GM12864 (cell line): ENCODE data around the gene TMEM43.

ENCODE experiments used
- DNase-seq: peaks from one replicate; pipeline ENCODE4 v3.0.0-alpha.2; 2011; ENCODE audit warnings: low read depth
- H3K4me3 ChIP-seq: 2 replicates; pipeline ENCODE4 v1.5.1; 2011; ENCODE audit warnings: mild to moderate bottlenecking, low read depth, low read length, control low read depth
- CTCF ChIP-seq: IDR thresholded peaks from 2 replicates; pipeline ENCODE4 v1.5.1; 2011; ENCODE audit warnings: low read depth, mild to moderate bottlenecking, moderate library complexity, low read length, control low read depth, inconsistent platforms; ENCODE audit errors: missing control alignments

TMEM43 gene

DNA sequence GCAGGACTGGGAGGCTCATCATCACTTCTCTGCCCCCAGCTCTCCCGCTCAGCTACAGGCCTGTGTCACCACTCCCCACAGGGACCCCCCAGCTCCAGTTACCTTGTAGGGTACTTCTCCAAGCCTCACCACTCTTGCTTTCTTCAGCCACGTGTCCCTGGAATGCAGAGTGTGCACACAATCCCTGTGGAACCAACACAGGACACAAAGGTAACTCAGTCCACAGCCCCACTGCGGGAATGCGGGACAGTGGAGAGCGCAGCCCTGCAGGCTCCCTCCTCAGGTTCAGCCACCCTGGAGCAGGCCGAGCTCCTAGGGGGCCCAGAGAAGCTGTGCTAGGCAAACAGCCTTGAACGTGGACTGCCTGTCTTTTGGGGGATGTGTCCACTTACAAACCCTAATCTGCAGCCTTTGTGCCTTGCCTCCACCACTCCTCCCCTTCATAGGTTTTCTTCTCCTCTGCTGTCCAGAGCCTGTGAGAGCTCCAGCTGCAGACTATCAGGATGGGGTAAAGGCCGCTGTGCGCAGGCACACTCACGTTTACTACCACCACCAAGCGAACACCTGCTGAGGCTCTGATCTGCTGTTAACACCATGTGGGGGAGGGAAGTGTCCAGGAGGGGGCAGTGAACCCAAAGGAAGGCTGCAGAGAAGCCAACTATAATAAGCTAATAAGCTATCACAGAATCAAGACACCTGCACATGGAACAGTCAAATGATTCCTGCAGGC lies 27.5 kb downstream of the TMEM43 start:
- no peak for DNase-seq
- H3K4me3 ChIP-seq = no peak overlapping the region
- peak; percentile 33 for TF ChIP-seq CTCF

DNA sequence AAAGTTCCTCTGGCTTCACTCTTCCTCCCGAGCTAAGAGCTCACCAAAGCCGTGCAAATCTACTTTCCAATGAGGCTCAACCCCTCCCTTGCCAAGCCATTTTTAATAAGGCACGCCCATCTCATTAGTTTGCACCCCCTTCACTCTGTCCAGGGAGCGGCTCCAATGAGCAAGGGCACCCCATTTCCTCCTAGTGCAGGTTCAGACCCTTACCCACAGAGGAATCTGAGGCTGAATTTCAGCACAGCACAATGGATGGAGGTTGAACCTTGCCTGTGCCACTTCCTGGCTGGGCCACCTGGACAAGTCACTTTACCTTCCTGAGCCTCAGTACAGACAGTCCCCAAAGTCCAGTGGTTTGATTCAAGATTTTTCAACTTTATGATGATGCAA lies 28.1 kb downstream of the TMEM43 start:
- TF ChIP-seq CTCF = no peak
- no peak overlapping the region for H3K4me3 ChIP-seq
- no peak for DNase-seq

DNA sequence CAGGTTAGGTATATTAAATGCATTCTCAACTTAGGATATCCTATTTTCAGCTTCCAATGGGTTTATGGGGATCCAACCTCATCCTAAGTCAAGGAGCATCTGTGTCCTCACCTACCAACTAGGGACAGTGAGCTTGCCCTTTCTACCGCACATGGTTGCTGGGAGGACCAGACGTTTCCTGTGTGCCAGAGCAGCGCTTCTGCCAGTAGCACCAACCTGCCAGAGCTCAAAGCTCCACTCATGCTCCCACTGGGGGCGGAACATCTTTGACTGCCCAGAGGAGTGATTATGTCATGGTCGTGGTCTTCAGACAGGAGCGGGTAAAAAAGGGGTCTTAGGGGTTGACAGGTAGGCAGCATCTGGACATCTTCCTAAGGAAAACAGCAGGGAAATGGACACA lies 28.8 kb downstream of the TMEM43 start:
- no peak for DNase-seq
- TF ChIP-seq CTCF = no peak
- no peak overlapping the region for H3K4me3 ChIP-seq

DNA sequence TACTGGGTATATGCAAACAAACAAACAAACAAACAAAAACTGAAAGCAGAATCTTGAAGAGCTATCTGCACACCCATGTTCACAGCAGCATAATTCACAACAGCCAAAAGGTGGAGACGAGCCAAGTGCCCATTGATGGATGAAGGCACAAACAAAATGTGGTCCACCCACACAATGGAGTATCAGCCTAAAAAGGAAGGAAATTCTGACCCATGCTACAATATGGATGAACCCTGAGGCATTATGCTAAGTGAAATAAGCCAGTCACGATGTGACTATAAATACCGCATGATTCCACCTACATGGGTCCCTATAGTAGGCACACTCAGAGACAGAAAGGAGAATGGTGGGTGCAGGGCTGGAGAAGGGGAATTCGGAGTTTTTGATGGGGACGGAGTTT lies 29.4 kb downstream of the TMEM43 start:
- TF ChIP-seq CTCF = no peak
- DNase-seq = no peak

DNA sequence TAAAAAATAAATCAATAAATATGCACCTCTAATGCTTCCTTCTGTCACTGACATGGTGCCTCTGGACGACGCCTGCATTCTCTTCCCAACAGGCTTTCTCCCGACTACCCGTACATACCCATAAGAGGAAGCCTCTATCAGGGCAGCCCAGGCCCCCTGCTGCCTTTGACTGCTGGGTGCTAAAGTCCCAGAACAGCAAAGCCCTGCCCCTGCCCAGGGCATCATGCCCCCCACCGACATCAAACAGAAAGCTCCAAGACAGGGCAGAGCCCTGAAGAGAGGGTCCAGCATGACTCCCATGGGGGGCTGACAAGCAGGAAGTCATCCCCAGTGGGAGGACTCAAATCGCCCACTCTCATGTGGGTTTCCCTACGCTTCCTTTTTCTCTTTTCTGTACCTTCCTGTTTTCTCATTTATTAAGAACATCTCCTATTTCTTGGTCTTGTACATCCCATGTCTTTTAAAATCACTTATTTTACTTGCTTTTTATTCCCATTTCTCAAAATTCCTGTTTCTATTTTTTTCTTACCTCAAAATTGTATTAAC lies 30.1 kb downstream of the TMEM43 start:
- TF ChIP-seq CTCF = no peak
- H3K4me3 ChIP-seq = no peak overlapping the region
- no peak for DNase-seq

More for the DNA sequence above, 29.4 kb downstream of the TMEM43 start:
- H3K4me3 ChIP-seq = no peak overlapping the region

- DNase-seq = no peak
- TF ChIP-seq CTCF = no peak
- H3K4me3 ChIP-seq = no peak overlapping the region
Measured at GRCh38 chr3:14156201-14156600, 31.3 kb downstream of the TMEM43 start.
